Type B pancreatic cell (in vitro differentiated cells): ENCODE results near the gene PAK1. TPM values are rescaled to one million over a fixed set of nuclear protein-coding genes. Genes with fewer than 3 reads are reported as not detected.

Experiments used
- DNase-seq: peaks from one replicate; pipeline ENCODE4 v3.0.0; 2021; ENCODE audit warnings: mixed read lengths; ENCODE audit not compliant: unreplicated experiment; ENCODE audit errors: extremely low spot score
- H3K27ac Mint-ChIP-seq: 2 replicates; pipeline ENCODE4 v1.8.0; 2021; ENCODE audit warnings: mild to moderate bottlenecking, mixed read lengths
- H3K27me3 Mint-ChIP-seq: 2 replicates; pipeline ENCODE4 v1.8.0; 2021; ENCODE audit warnings: mixed read lengths
- H3K36me3 Mint-ChIP-seq: 2 replicates; pipeline ENCODE4 v1.8.0; 2021; ENCODE audit warnings: mixed read lengths
- H3K4me1 Mint-ChIP-seq: one replicate; pipeline ENCODE4 v1.8.0; 2021; ENCODE audit warnings: mixed read lengths; ENCODE audit not compliant: unreplicated experiment
- H3K4me3 Mint-ChIP-seq: 2 replicates; pipeline ENCODE4 v1.8.0; 2021; ENCODE audit warnings: mild to moderate bottlenecking, mixed read lengths
- H3K9me3 Mint-ChIP-seq: 2 replicates; pipeline ENCODE4 v1.8.0; 2021; ENCODE audit warnings: mixed read lengths
- CTCF ChIP-seq: fragments of 200-600 bp; sonication (generic); conservative IDR thresholded peaks from 2 replicates; pipeline ENCODE4 v1.5.0; 2021; ENCODE audit warnings: antibody characterized with exemption, mild to moderate bottlenecking
- total RNA-seq: library from RNA; stranded (reverse); gene quantifications from 2 replicates; pipeline ENCODE4 v1.2.1, GENCODE V29; 2021; ENCODE audit warnings: low replicate concordance

Gene PAK1
- total RNA-seq, 1 donor from 2014 or later = 70.3 TPM

GRCh38 chr11:77400271-77400670, 73.6 kb downstream of the PAK1 start:
- Mint-ChIP-seq H3K27me3 (no peaks in the 10 kb centered on the region), H3K36me3 (peaks cover 9% of the 10 kb centered on the region), H3K4me1 (peaks cover 18% of the 10 kb centered on the region), H3K27ac (no peak overlapping the region), H3K4me3 (no peak overlapping the region), H3K9me3 (no peaks in the 10 kb centered on the region)
- TF ChIP-seq CTCF = no peak
- no peak for DNase-seq

GRCh38 chr11:77397631-77398030, 76.3 kb downstream of the PAK1 start:
- no peak for TF ChIP-seq CTCF
- Mint-ChIP-seq H3K27ac (no peak overlapping the region), H3K9me3 (no peaks in the 10 kb centered on the region), H3K4me1 (peaks cover 11% of the 10 kb centered on the region), H3K4me3 (no peak overlapping the region), H3K36me3 (peaks cover 9% of the 10 kb centered on the region), H3K27me3 (no peaks in the 10 kb centered on the region)
- DNase-seq = no peak

GRCh38 chr11:77396911-77397310, 77.0 kb downstream of the PAK1 start:
- no peak for TF ChIP-seq CTCF
- no peak overlapping the region for H3K4me3 Mint-ChIP-seq
- DNase-seq = no peak
- peaks cover 6% of the 10 kb centered on the region for H3K4me1 Mint-ChIP-seq
- peaks cover 9% of the 10 kb centered on the region for H3K36me3 Mint-ChIP-seq
- no peak overlapping the region for H3K27ac Mint-ChIP-seq
- no peaks in the 10 kb centered on the region for H3K9me3 Mint-ChIP-seq
- H3K27me3 Mint-ChIP-seq = no peaks in the 10 kb centered on the region

GRCh38 chr11:77396305-77396704, 77.6 kb downstream of the PAK1 start:
- TF ChIP-seq CTCF = no peak
- no peak for DNase-seq
- Mint-ChIP-seq H3K27me3 (no peaks in the 10 kb centered on the region), H3K36me3 (peaks cover 9% of the 10 kb centered on the region), H3K4me1 (peaks cover under 1% of the 10 kb centered on the region), H3K4me3 (no peak overlapping the region), H3K27ac (no peak overlapping the region), H3K9me3 (no peaks in the 10 kb centered on the region)

- H3K27me3 Mint-ChIP-seq = no peaks in the 10 kb centered on the region
- no peak for TF ChIP-seq CTCF
- H3K9me3 Mint-ChIP-seq = no peaks in the 10 kb centered on the region
- no peak for DNase-seq
- no peaks in the 10 kb centered on the region for H3K4me1 Mint-ChIP-seq
- peaks cover 12% of the 10 kb centered on the region for H3K36me3 Mint-ChIP-seq
- H3K4me3 Mint-ChIP-seq = no peak overlapping the region
- H3K27ac Mint-ChIP-seq = no peak overlapping the region
Observed at GRCh38 chr11:77395460-77396173, 78.3 kb downstream of the PAK1 start.
